Activated T-cell treated with anti-CD3 and anti-CD28 coated beads, Interleukin-2, amount 50 U/mL, for 4 hours (primary cell): ENCODE measurements around the gene CRYGN. TPM values are rescaled to one million over a fixed set of nuclear protein-coding genes. Genes with fewer than 3 reads are reported as not detected.

ENCODE experiments used
- ATAC-seq, 2 donors: fragments of 200-7000 bp; cut with Tn5 transposase; one replicate each; pipeline ENCODE4 v1.10.0; 2021
- DNase-seq: peaks from one replicate; pipeline ENCODE4 v3.0.0-alpha.2; 2020
- H3K27me3 Mint-ChIP-seq: one replicate; pipeline ENCODE4 v1.8.0; 2021; ENCODE audit warnings: low read depth, mixed read lengths
- H3K36me3 Mint-ChIP-seq: one replicate; pipeline ENCODE4 v1.8.0; 2022; ENCODE audit warnings: mixed read lengths; ENCODE audit not compliant: insufficient read depth
- H3K4me1 Mint-ChIP-seq: one replicate; pipeline ENCODE4 v1.8.0; 2021; ENCODE audit warnings: low read depth, mixed read lengths
- H3K4me3 Mint-ChIP-seq: one replicate; pipeline ENCODE4 v1.8.0; 2021; ENCODE audit warnings: mild to moderate bottlenecking, moderate library complexity, mixed read lengths
- H3K9me3 Mint-ChIP-seq: one replicate; pipeline ENCODE4 v1.8.0; 2021; ENCODE audit warnings: mixed read lengths
- total RNA-seq, 3 donors: library from RNA; stranded (reverse); gene quantifications; one replicate each; pipeline ENCODE4 v1.2.1, GENCODE V29; 2021

Gene CRYGN
- total RNA-seq, 3 donors from 2014 or later, result not detected

GRCh38 chr7:151468217-151469018 lies 28.5 kb upstream of the CRYGN start:
- H3K4me3 Mint-ChIP-seq, result no peak overlapping the region
- peaks cover 42% of the 10 kb centered on the region for H3K4me1 Mint-ChIP-seq
- H3K36me3 Mint-ChIP-seq, result peaks cover 77% of the 10 kb centered on the region
- ATAC-seq, result no peak
- H3K9me3 Mint-ChIP-seq, result peaks cover 8% of the 10 kb centered on the region
- no peaks in the 10 kb centered on the region for H3K27me3 Mint-ChIP-seq
- no peak for DNase-seq

- DNase-seq (no peak), ATAC-seq (no peak)
- Mint-ChIP-seq H3K27me3 (peaks cover 4% of the 10 kb centered on the region), H3K9me3 (peaks cover 24% of the 10 kb centered on the region), H3K36me3 (peaks cover 67% of the 10 kb centered on the region), H3K4me1 (peaks cover 16% of the 10 kb centered on the region), H3K4me3 (no peak overlapping the region)
Observed at GRCh38 chr7:151465169-151465568, 25.2 kb upstream of the CRYGN start.

GRCh38 chr7:151462306-151462779 lies 22.4 kb upstream of the CRYGN start:
- Mint-ChIP-seq H3K4me3 (no peak overlapping the region), H3K27me3 (peaks cover 4% of the 10 kb centered on the region), H3K4me1 (no peaks in the 10 kb centered on the region), H3K9me3 (peaks cover 24% of the 10 kb centered on the region), H3K36me3 (peaks cover 40% of the 10 kb centered on the region)
- no peak for DNase-seq
- no peak for ATAC-seq

GRCh38 chr7:151461942-151462230 lies 21.9 kb upstream of the CRYGN start:
- ATAC-seq, result no peak
- DNase-seq, result no peak
- no peaks in the 10 kb centered on the region for H3K4me1 Mint-ChIP-seq
- peaks cover 35% of the 10 kb centered on the region for H3K36me3 Mint-ChIP-seq
- H3K4me3 Mint-ChIP-seq, result no peak overlapping the region
- peaks cover 24% of the 10 kb centered on the region for H3K9me3 Mint-ChIP-seq
- peaks cover 4% of the 10 kb centered on the region for H3K27me3 Mint-ChIP-seq

GRCh38 chr7:151461096-151461941 lies 21.4 kb upstream of the CRYGN start:
- peaks cover 33% of the 10 kb centered on the region for H3K36me3 Mint-ChIP-seq
- H3K27me3 Mint-ChIP-seq, result peaks cover 4% of the 10 kb centered on the region
- DNase-seq (no peak), ATAC-seq (no peak)
- H3K4me1 Mint-ChIP-seq, result no peaks in the 10 kb centered on the region
- peaks cover 24% of the 10 kb centered on the region for H3K9me3 Mint-ChIP-seq
- no peak overlapping the region for H3K4me3 Mint-ChIP-seq

GRCh38 chr7:151460474-151460855 lies 20.5 kb upstream of the CRYGN start:
- ATAC-seq, result no peak
- peaks cover 4% of the 10 kb centered on the region for H3K27me3 Mint-ChIP-seq

GRCh38 chr7:151459726-151460473 lies 20.0 kb upstream of the CRYGN start:
- ATAC-seq, result no peak
- Mint-ChIP-seq H3K9me3 (peaks cover 24% of the 10 kb centered on the region), H3K36me3 (peaks cover 20% of the 10 kb centered on the region), H3K4me1 (no peaks in the 10 kb centered on the region), H3K27me3 (peaks cover 4% of the 10 kb centered on the region), H3K4me3 (no peak overlapping the region)
- DNase-seq, result no peak

More at GRCh38 chr7:151460474-151460855, 20.5 kb upstream of the CRYGN start:
- Mint-ChIP-seq H3K4me3 (no peak overlapping the region), H3K9me3 (peaks cover 24% of the 10 kb centered on the region), H3K4me1 (no peaks in the 10 kb centered on the region), H3K36me3 (peaks cover 25% of the 10 kb centered on the region)
- DNase-seq, result no peak

- Mint-ChIP-seq H3K36me3 (no peaks in the 10 kb centered on the region), H3K4me1 (no peaks in the 10 kb centered on the region), H3K9me3 (peaks cover 8% of the 10 kb centered on the region), H3K4me3 (no peak overlapping the region), H3K27me3 (peaks cover 4% of the 10 kb centered on the region)
- no peak for ATAC-seq
- DNase-seq, result no peak
Observed at GRCh38 chr7:151457534-151457933, 17.6 kb upstream of the CRYGN start.

GRCh38 chr7:151456782-151457181 lies 16.8 kb upstream of the CRYGN start:
- H3K36me3 Mint-ChIP-seq, result no peaks in the 10 kb centered on the region
- peaks cover 4% of the 10 kb centered on the region for H3K9me3 Mint-ChIP-seq
- H3K27me3 Mint-ChIP-seq, result peaks cover 4% of the 10 kb centered on the region
- ATAC-seq, result no peak
- DNase-seq, result no peak
- H3K4me1 Mint-ChIP-seq, result no peaks in the 10 kb centered on the region
- no peak overlapping the region for H3K4me3 Mint-ChIP-seq

GRCh38 chr7:151456276-151456675 lies 16.3 kb upstream of the CRYGN start:
- Mint-ChIP-seq H3K4me1 (no peaks in the 10 kb centered on the region), H3K36me3 (no peaks in the 10 kb centered on the region), H3K27me3 (peaks cover 4% of the 10 kb centered on the region), H3K9me3 (peaks cover 2% of the 10 kb centered on the region), H3K4me3 (no peak overlapping the region)
- no peak for DNase-seq
- no peak for ATAC-seq

- Mint-ChIP-seq H3K9me3 (no peaks in the 10 kb centered on the region), H3K4me3 (no peak overlapping the region), H3K27me3 (peaks cover 3% of the 10 kb centered on the region), H3K36me3 (no peaks in the 10 kb centered on the region), H3K4me1 (no peaks in the 10 kb centered on the region)
- DNase-seq, result no peak
- peak in 1 of 2 donors; percentile 64 for ATAC-seq
Observed at GRCh38 chr7:151455690-151456089, 15.7 kb upstream of the CRYGN start.

- H3K27me3 Mint-ChIP-seq, result no peaks in the 10 kb centered on the region
- DNase-seq (no peak), ATAC-seq (no peak)
- no peaks in the 10 kb centered on the region for H3K9me3 Mint-ChIP-seq
- no peak overlapping the region for H3K4me3 Mint-ChIP-seq
- H3K36me3 Mint-ChIP-seq, result no peaks in the 10 kb centered on the region
- no peaks in the 10 kb centered on the region for H3K4me1 Mint-ChIP-seq
Observed at GRCh38 chr7:151454932-151455530, 15.1 kb upstream of the CRYGN start.

GRCh38 chr7:151454305-151454704 lies 14.4 kb upstream of the CRYGN start:
- Mint-ChIP-seq H3K9me3 (no peaks in the 10 kb centered on the region), H3K4me1 (peaks cover 2% of the 10 kb centered on the region), H3K36me3 (no peaks in the 10 kb centered on the region), H3K4me3 (no peak overlapping the region), H3K27me3 (no peaks in the 10 kb centered on the region)
- no peak for ATAC-seq
- DNase-seq, result no peak

- Mint-ChIP-seq H3K27me3 (no peaks in the 10 kb centered on the region), H3K4me1 (peaks cover 2% of the 10 kb centered on the region), H3K4me3 (no peak overlapping the region), H3K9me3 (no peaks in the 10 kb centered on the region), H3K36me3 (no peaks in the 10 kb centered on the region)
- DNase-seq, result no peak
- no peak for ATAC-seq
Observed at GRCh38 chr7:151453326-151453791, 13.4 kb upstream of the CRYGN start.
